Small intestine (tissue), 16 donors: Measurements from ENCODE around the gene EIF3I. TPM values are rescaled to one million over a fixed set of nuclear protein-coding genes. Genes with fewer than 3 reads are reported as not detected.

Source experiments
- DNase-seq, 2 donors: peaks; one replicate each; pipeline versions ENCODE4 v3.0.0 to v3.0.0-alpha.2; 2013
- FAIRE-seq: peaks from 2 replicates; lab custom pipeline; 2012; peaks lifted over from hg19 to GRCh38; lab: Jason Lieb, UNC
- H3K27ac ChIP-seq, 3 donors: one replicate each; pipeline ENCODE4 v1.5.1; 2013; ENCODE audit warnings: low read length in 2 of 3, mild to moderate bottlenecking in 2 of 3, control low read depth in 1 of 3, inconsistent platforms in 1 of 3, low read depth in 1 of 3, moderate library complexity in 1 of 3
- H3K27me3 ChIP-seq, 3 donors: one replicate each; pipeline ENCODE4 v1.6.1; 2013; ENCODE audit warnings: low read length in 3 of 3, inconsistent platforms in 1 of 3; ENCODE audit not compliant: control insufficient read depth in 3 of 3, insufficient read depth in 3 of 3
- H3K36me3 ChIP-seq, 3 donors: one replicate each; pipeline ENCODE4 v1.6.1; 2013; ENCODE audit warnings: low read length in 3 of 3, inconsistent platforms in 1 of 3, low read depth in 1 of 3, mild to moderate bottlenecking in 1 of 3, moderate library complexity in 1 of 3; ENCODE audit not compliant: control insufficient read depth in 3 of 3, insufficient read depth in 2 of 3
- H3K4me1 ChIP-seq, 3 donors: one replicate each; pipeline ENCODE4 v1.6.1; 2013; ENCODE audit warnings: low read length in 2 of 3, inconsistent platforms in 1 of 3, low read depth in 1 of 3, mild to moderate bottlenecking in 1 of 3, moderate library complexity in 1 of 3; ENCODE audit not compliant: control insufficient read depth in 3 of 3, insufficient read depth in 2 of 3
- H3K4me3 ChIP-seq, 3 donors: one replicate each; pipeline ENCODE4 v1.5.1; 2013; ENCODE audit warnings: low read length in 3 of 3, control low read depth in 1 of 3, inconsistent platforms in 1 of 3, low read depth in 1 of 3, mild to moderate bottlenecking in 1 of 3, moderate library complexity in 1 of 3
- H3K9me3 ChIP-seq, 2 donors: one replicate each; pipeline ENCODE4 v1.6.1; 2013; ENCODE audit warnings: low read depth in 1 of 2, low read length in 1 of 2; ENCODE audit not compliant: control insufficient read depth in 2 of 2, insufficient read depth in 1 of 2
- WGBS, 3 donors: extraction: QIAGEN DNeasy Blood & Tissue Kit; methylation state at CpG; one replicate each; pipeline ENCODE4 v1.1.7; 2013; 5-methylcytosine and 5-hydroxymethylcytosine counted together
- long read RNA-seq, 10 donors: transcript quantifications; one replicate each; lab custom pipeline, GENCODE V29; 2026
- polyA plus RNA-seq, 4 donors: library from polyadenylated mRNA; stranded (reverse) in 3 of 4; unstranded in 1 of 4; fragments of 200-250 nt in 3 of 4; fragments of 120-200 nt in 1 of 4; gene quantifications; one replicate each; pipeline versions ENCODE4 v1.2.1 to v1.2.3, GENCODE V29; 2013
- donor health status: healthy with polysubstance abuse.
- donor health status: control.
- donor health status: control.
- donor health status: Bipolar disorder and iron deficiency.
- donor health status: healthy.

The EIF3I gene
- polyA plus RNA-seq = 100 to 1,000 TPM; 158 to 234 (median 169) TPM
- long read RNA-seq, donor 1 = 0 reads
- long read RNA-seq, donor 2, transcript EIF3I-202 (11 exons, 1,458 nt) = major isoform, 23 of 23 reads
- long read RNA-seq, donor 2, partial matches to known transcripts = 0 of 23 reads
- long read RNA-seq, donor 2, other reads (novel, unspliced or antisense) = 0 of 23 reads
- long read RNA-seq, donor 3, transcript EIF3I-202 (11 exons, 1,458 nt) = major isoform, 20 of 51 reads
- long read RNA-seq, donor 3, partial matches to known transcripts = 30 of 51 reads
- long read RNA-seq, donor 3, other reads (novel, unspliced or antisense) = 0 of 51 reads
- long read RNA-seq, donor 4, partial matches to known transcripts = 0 of 3 reads
- long read RNA-seq, donor 4, other reads (novel, unspliced or antisense) = 0 of 3 reads
- long read RNA-seq, donor 5, transcript EIF3I-202 (11 exons, 1,458 nt) = major isoform, 9 of 9 reads
- long read RNA-seq, donor 5, partial matches to known transcripts = 0 of 9 reads
- long read RNA-seq, donor 5, other reads (novel, unspliced or antisense) = 0 of 9 reads
- long read RNA-seq, donor 6, transcript EIF3I-202 (11 exons, 1,458 nt) = major isoform, 33 of 46 reads
- long read RNA-seq, donor 6, partial matches to known transcripts = 13 of 46 reads
- long read RNA-seq, donor 6, other reads (novel, unspliced or antisense) = 0 of 46 reads
- long read RNA-seq, donor 7 = 0 reads
- long read RNA-seq, donor 8, transcript EIF3I-202 (11 exons, 1,458 nt) = major isoform, 8 of 13 reads
- long read RNA-seq, donor 8, partial matches to known transcripts = 5 of 13 reads
- long read RNA-seq, donor 8, other reads (novel, unspliced or antisense) = 0 of 13 reads
- long read RNA-seq, donor 9, transcript EIF3I-202 (11 exons, 1,458 nt) = major isoform, 14 of 15 reads
- long read RNA-seq, donor 9, partial matches to known transcripts = 0 of 15 reads
- long read RNA-seq, donor 9, other reads (novel, unspliced or antisense) = 0 of 15 reads
- long read RNA-seq, donor 10, transcript EIF3I-202 (11 exons, 1,458 nt) = major isoform, 56 of 97 reads
- long read RNA-seq, donor 10, partial matches to known transcripts = 40 of 97 reads
- long read RNA-seq, donor 10, other reads (novel, unspliced or antisense) = 0 of 97 reads

DNA sequence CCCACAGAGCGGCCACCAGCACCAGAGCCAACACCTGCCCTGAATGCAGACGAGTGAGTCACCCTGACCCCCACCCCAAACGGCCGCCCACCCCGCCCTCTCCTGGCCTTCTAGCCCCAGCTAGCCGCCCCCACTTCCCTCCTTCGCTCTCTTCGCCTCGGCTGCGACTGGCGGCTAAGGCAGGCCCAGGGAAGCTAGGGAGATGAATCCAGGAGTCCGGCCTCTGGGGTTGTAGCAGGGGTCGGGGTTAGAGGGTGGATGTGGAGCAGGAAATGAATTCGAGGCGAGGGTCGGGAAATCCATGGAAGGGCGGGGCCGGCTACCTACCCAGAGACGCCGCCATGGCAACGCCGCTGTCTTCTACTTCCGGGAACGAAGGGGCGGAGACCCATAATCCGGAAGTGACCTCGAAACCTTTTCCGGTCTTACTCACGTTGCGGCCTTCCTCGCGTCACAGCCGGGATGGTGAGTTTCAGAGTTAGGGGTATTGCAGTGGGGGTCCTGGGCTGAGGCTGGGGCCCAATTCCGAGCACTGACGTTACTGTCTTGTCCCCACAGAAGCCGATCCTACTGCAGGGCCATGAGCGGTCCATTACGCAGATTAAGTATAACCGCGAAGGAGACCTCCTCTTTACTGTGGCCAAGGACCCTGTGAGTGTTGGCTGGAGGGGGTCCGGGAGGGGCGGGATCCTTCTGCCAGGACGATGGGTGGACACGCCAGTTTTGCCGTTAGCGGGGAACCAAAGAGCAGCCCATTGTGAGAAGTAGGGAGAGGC lies at the start of gene EIF3I, which contains the start of gene TMEM234:
Gene EIF3I, plus strand, starts transcription at position 428 of the 776 bp plus-strand sequence. Its CDS starts 35 bp downstream, at position 463.
Gene TMEM234, minus strand, starts transcription at position 374 of the 776 bp plus-strand sequence. Its CDS starts 31 bp downstream, at position 343.
- peaks cover 1 to 17% (median 4%) of the 10 kb centered on the region in 3 donors for H3K4me1 ChIP-seq
- H3K27me3 ChIP-seq = no peaks in the 10 kb centered on the region
- peak; percentile 95 to 97 for DNase-seq
- FAIRE-seq = no peak
- H3K4me3 ChIP-seq = peak within 1 kb of the TSS; percentile 68 to 77 (median 76)
- H3K36me3 ChIP-seq = peaks cover 0 to 39% (median 3%) of the 10 kb centered on the region in 3 donors
- no peaks in the 10 kb centered on the region for H3K9me3 ChIP-seq
- peak within 1 kb of the TSS; percentile 68 to 96 (median 68) for H3K27ac ChIP-seq
- 0 to 1% (median 0%) methylated on average over 46 of the region's 46 CpGs for WGBS, 3 donors

DNA sequence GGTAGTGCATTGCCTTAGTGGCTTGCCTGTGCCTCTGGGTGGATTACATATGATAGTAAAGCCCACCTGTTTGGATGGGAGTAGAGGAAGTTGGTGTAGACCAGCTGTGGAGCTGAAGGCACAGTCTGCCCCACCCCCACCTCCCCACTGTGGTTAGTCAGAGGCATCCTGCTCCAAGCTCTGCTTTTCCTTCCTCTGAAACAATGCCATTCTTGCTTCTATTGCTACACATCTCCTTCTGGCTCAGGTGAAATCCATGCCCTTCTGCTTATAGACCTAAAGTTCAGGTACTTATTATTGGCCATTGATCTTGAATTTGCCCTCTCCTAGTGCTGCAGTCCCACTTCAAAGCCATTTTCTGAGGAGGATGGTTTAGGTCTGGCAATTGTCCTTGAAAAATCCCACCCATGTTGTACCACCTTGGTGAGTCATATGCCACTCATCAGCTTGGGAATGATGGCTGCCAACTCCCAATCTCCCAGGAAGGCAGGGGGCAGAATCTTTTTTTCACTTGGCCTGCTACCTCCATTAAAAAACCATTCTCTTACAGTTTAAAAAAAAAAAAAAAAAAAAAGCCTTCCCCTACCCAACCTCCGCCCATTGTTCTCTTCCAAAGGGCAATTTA lies 49.5 kb upstream of the EIF3I start:
- WGBS, 3 donors = 82 to 96% (median 95%) methylated on average over 1 of the region's 1 CpG
- FAIRE-seq = no peak

DNA sequence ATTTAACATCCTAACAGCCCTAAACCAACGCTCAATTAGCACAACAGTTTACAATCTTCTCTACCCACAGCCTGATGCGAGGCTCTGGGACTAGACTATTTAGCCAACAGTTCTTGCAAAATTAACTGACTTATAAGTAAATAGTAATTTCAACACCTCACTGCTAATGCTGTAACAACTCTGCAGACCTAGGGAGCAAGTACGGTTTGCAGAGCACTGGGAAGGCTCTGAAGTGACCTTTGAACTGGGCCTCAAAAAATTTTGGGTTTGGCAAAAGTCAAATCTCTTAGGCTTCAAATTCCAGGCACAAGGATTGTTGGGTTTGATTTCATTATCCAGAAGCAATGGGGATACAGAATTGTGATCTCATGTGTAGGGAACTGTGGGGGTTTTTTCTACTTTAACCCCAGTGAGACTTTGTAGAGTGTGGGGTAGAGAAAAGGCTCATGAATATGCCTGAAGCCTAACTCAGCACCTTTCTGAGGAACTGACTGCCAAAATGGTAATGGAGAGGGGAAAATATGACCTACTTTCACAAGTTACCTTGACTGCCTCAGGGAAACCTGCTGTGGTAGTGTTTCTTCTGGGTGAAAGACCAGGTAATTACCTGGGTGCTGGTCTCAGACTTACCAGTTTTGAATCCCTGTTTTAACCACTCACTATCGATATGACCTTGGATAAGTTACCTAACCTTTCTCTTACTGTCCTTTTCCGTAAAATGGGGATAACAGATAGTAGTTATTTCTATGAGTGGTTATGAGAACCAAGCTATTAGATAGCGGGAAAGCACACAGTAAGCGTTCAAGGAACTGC lies 43.6 kb upstream of the EIF3I start:
- FAIRE-seq = no peak
- Histone ChIP-seq H3K27ac (peak overlapping the region in 2 of 3 donors; percentile 98 to 99), H3K36me3 (peaks cover 0 to 40% (median 1%) of the 10 kb centered on the region in 3 donors), H3K9me3 (no peaks in the 10 kb centered on the region), H3K27me3 (no peaks in the 10 kb centered on the region), H3K4me1 (peaks cover 2 to 27% (median 6%) of the 10 kb centered on the region in 3 donors), H3K4me3 (peak overlapping the region in 1 of 3 donors; percentile 69)
- DNase-seq = no peak
- WGBS, 3 donors = 85 to 88% (median 86%) methylated on average over 7 of the region's 7 CpGs

More for the DNA sequence above, 49.5 kb upstream of the EIF3I start:
- Histone ChIP-seq H3K4me1 (peaks cover 0 to 13% (median 0%) of the 10 kb centered on the region in 3 donors), H3K27ac (no peak overlapping the region), H3K27me3 (no peaks in the 10 kb centered on the region), H3K4me3 (no peak overlapping the region), H3K36me3 (peaks cover 22 to 48% (median 24%) of the 10 kb centered on the region in 3 donors), H3K9me3 (no peaks in the 10 kb centered on the region)
- DNase-seq = no peak

DNA sequence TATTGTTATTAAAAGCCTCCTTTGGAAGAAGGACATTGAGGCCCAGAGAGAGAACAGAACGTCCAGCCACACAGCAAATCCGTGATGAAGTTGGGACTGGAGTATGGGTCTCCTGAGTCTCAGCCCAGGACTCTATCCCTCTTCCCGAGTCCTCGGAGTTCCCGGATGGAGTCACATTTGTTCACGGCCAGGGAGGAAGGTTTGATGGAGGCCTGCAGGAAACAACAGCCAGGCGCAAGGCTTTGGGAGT lies 43.1 kb upstream of the EIF3I start:
- no peak for DNase-seq
- WGBS, 3 donors = 13 to 15% (median 15%) methylated on average over 7 of the region's 7 CpGs
- H3K4me3 ChIP-seq = peak overlapping the region; percentile 66 to 88 (median 69)
- peaks cover 2 to 25% (median 6%) of the 10 kb centered on the region in 3 donors for H3K4me1 ChIP-seq
- no peaks in the 10 kb centered on the region for H3K9me3 ChIP-seq
- peak overlapping the region; percentile 84 to 99 (median 98) for H3K27ac ChIP-seq
- no peak for FAIRE-seq
- H3K27me3 ChIP-seq = no peaks in the 10 kb centered on the region
- H3K36me3 ChIP-seq = peaks cover 0 to 38% (median 2%) of the 10 kb centered on the region in 3 donors

DNA sequence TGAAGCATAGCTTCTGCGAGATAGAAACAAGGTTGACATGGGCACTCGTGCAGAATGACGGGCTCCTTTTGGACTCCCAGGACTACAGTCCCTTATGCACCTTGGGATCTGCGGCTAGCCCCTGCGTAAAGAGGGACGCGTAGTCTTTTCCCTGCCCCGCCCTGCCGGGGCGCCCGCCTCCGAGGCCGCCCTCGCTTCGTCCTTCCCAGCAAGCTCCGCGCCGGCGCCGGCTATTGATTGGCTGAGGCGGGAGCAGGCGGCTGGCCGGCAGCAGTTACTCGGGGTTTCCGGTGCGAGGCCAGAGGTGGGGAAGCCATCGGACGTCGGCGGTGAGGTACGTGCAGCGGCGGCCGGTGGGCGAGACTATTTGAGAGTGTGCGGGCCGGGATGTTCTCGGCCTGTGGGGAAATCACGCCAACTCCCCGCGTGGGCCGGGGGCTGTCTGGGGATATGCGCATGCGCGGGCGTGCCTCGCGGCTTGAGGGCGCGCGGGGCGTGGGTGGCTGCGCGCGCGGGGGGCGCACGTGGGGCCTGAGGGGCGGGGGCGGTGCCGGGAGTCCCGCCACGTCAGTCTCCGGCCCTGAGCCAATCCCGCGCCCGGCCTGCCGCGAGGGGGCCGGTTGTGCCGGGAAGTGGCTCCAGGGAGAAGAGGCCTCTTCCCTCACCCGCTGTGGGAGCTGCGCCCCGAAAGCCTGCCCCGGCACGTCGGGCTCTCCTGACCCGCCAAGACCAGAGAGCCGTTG lies 42.6 kb upstream of the EIF3I start, which contains the start of gene TXLNA:
Gene TXLNA, plus strand, starts transcription at position 233 of the 743 bp plus-strand sequence. CDS start 671 bp downstream, outside the sequence.
- FAIRE-seq (no peak), DNase-seq (peak; percentile 93 to 96)
- Histone ChIP-seq H3K4me3 (peak within 1 kb of the TSS; percentile 66 to 88 (median 69)), H3K4me1 (peaks cover 2 to 25% (median 6%) of the 10 kb centered on the region in 3 donors), H3K9me3 (no peaks in the 10 kb centered on the region), H3K27ac (peak within 1 kb of the TSS; percentile 88 to 99 (median 98)), H3K27me3 (no peaks in the 10 kb centered on the region), H3K36me3 (peaks cover 0 to 40% (median 2%) of the 10 kb centered on the region in 3 donors)
- WGBS, 3 donors = 0 to 1% (median 0%) methylated on average over 54 to 79 of the region's 79 CpGs

DNA sequence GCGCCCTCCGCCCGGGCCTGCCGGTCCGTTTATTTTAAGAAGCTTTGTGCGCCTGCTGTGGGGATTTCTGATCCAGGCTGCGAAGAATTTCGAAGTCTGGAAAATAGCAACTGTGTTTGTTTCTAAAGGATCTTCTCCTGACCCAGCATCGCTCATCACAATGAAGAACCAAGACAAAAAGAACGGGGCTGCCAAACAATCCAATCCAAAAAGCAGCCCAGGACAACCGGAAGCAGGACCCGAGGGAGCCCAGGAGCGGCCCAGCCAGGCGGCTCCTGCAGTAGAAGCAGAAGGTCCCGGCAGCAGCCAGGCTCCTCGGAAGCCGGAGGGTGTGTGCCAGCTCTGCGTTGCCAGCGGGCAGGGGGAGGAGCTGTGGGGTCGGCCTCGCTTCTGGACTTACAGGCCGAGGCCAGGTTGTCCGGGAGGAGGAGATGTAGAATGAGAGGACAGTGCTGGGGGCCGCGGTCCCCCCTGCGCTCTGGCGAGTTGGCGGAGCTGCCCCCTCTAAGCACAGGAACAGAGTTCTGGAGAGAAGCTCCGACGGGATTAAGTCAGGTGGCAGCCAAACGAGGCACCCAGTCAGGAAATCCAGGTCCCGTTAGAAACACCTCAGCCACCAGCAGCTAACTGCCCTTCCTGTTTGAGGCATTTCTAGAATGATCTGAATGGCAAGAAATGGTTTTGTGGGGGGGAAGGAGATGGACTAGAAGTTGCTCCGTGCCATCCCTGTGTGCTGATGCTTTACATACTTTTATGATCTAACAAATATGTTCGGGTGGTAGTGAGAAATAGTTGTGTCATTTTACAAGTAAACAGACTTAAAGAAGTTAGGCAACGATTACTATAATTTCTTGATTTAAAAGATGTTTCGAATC lies 41.8 kb upstream of the EIF3I start:
- DNase-seq = peak in 1 of 2 donors; percentile 37
- H3K27me3 ChIP-seq = no peaks in the 10 kb centered on the region
- peak overlapping the region; percentile 66 to 88 (median 69) for H3K4me3 ChIP-seq
- 5% methylated on average over 36 of the region's 36 CpGs for WGBS, 3 donors
- no peak for FAIRE-seq
- H3K27ac ChIP-seq = peak overlapping the region; percentile 88 to 99 (median 98)
- peaks cover 2 to 25% (median 6%) of the 10 kb centered on the region in 3 donors for H3K4me1 ChIP-seq
- H3K36me3 ChIP-seq = peaks cover 0 to 36% (median 2%) of the 10 kb centered on the region in 3 donors
- no peaks in the 10 kb centered on the region for H3K9me3 ChIP-seq
